Measurements from ENCODE around the gene RASA4B.

DNA sequence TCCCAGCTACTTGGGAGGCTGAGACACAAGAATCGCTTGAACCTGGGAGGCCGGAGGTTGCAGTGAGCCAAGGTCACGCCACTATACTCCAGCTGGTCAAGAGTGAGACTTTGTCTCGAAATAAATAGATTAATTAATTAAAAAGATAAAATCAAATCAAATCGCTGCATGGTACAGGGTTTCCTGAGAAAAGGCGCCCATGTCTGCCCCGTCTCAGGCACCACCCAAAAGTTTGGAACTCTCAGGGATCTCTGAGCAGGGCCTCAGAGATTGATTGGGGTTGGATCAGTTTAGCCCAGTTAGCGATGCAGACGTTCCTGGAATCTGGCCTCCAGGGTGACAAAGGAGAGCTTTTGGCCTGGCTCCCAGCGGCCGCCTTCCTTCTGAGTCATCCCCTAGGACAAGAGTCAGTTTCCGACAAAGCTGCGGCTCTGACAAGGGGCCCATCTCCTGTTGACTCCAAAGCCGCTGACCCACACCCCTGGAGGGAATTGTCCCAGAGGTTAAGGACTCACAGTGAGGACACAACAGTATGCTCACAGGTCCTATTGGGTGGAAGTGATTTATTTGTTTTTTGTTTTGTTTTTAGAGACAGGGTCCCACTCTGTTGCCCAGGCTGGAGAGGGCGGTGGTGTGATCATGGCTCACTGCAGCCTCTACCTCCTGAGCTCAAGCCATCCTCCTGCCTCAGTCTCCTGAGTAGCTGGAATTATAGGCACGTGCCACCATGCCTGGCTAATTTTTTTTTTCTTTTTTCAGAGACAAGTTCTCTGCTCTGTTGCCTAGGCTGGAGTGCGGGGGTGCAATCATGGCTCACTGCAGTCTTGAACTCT, 77.4 kb downstream of the RASA4B start:
- TF ChIP-seq, protein P1, sequence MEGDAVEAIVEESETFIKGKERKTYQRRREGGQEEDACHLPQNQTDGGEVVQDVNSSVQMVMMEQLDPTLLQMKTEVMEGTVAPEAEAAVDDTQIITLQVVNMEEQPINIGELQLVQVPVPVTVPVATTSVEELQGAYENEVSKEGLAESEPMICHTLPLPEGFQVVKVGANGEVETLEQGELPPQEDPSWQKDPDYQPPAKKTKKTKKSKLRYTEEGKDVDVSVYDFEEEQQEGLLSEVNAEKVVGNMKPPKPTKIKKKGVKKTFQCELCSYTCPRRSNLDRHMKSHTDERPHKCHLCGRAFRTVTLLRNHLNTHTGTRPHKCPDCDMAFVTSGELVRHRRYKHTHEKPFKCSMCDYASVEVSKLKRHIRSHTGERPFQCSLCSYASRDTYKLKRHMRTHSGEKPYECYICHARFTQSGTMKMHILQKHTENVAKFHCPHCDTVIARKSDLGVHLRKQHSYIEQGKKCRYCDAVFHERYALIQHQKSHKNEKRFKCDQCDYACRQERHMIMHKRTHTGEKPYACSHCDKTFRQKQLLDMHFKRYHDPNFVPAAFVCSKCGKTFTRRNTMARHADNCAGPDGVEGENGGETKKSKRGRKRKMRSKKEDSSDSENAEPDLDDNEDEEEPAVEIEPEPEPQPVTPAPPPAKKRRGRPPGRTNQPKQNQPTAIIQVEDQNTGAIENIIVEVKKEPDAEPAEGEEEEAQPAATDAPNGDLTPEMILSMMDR (IDR thresholded peaks at IDR 0.05) = no peak
- no peak for TF ChIP-seq POLR2A (IDR thresholded peaks at IDR 0.05)

Data from uterus (tissue), 2 donors.